HCT116 (cell line): ENCODE measurements around the gene ARMH3. TPM values are rescaled to one million over a fixed set of nuclear protein-coding genes. Genes with fewer than 3 reads are reported as not detected.

Experiments
- ATAC-seq: fragments of 200-7000 bp; cut with Tn5 transposase; 2 replicates; pipeline ENCODE4 v1.9.1; 2020; ENCODE audit warnings: mild to moderate bottlenecking, moderate library complexity
- BruUV-seq: library from RNA; stranded (reverse); fragments of 400-500 nt; replicated peaks from 2 replicates; lab custom pipeline; 2021; lab: Mats Ljungman, UMichigan
- CTCF ChIA-PET: fragments of 300-600 bp; sonication (Branson Sonifier 250); formaldehyde crosslinking; loops from one replicate; lab custom pipeline; 2021; ENCODE audit warnings: antibody characterized with exemption; lab: Charles Lee
- POLR2A ChIA-PET: fragments of 300-600, 350-600 bp; sonication (Branson Sonifier 250); formaldehyde crosslinking; loops from one replicate; lab custom pipeline; 2021; ENCODE audit warnings: antibody characterized with exemption; lab: Charles Lee
- RAD21 ChIA-PET, 2 experiments: fragments of 300-600 bp; sonication (Branson Sonifier 250); formaldehyde crosslinking; loops; one replicate each; lab custom pipeline; 2023; ENCODE audit warnings: low total read pairs in 2 of 2; ENCODE audit not compliant: uncharacterized antibody in 2 of 2, unreplicated experiment in 2 of 2, low non-redundant PET in 1 of 2; lab: Charles Lee
- DNase-seq: peaks from one replicate; pipeline ENCODE4 v3.0.0-alpha.2; 2010; ENCODE audit warnings: low read depth, low spot score
- H2AFZ ChIP-seq: fragments of 200-600 bp; shearing (Covaris generic), sonication (generic); 2 replicates; pipeline ENCODE4 v1.6.1; 2017; ENCODE audit warnings: low read depth, mixed run types, mixed read lengths, antibody characterized with exemption, low read length; ENCODE audit not compliant: poor library complexity, severe bottlenecking
- H3K27ac ChIP-seq: 2 replicates; pipeline ENCODE4 v1.5.1; 2012; ENCODE audit warnings: low read depth, low read length
- H3K27me3 ChIP-seq: fragments of 200-600 bp; sonication (generic); 2 replicates; pipeline ENCODE4 v1.6.1; 2016; ENCODE audit warnings: mixed run types, low read length, mixed read lengths; ENCODE audit not compliant: insufficient read depth
- H3K36me3 ChIP-seq, 2 experiments: fragments of 200-500 bp in 1 of 2; fragments of 200-600 bp in 1 of 2; sonication (Bioruptor generic) in 1 of 2; sonication (generic) in 1 of 2; 2 replicates each; pipeline versions ENCODE4 v1.5.1 to v1.6.1; 2014 to 2016; ENCODE audit warnings: low read length in 2 of 2, inconsistent platforms in 1 of 2, mixed read lengths in 1 of 2, mixed run types in 1 of 2; ENCODE audit not compliant: insufficient read depth in 2 of 2, control insufficient read depth in 1 of 2
- H3K4me1 ChIP-seq, 2 experiments: fragments of 200-600 bp in 1 of 2; sonication (generic) in 1 of 2; 2 replicates each; pipeline versions ENCODE4 v1.5.1 to v1.6.1; 2012 to 2017; ENCODE audit warnings: low read length in 2 of 2, inconsistent platforms in 1 of 2, mild to moderate bottlenecking in 1 of 2, mixed read lengths in 1 of 2, mixed run types in 1 of 2, moderate library complexity in 1 of 2; ENCODE audit not compliant: insufficient read depth in 2 of 2, control insufficient read depth in 1 of 2
- H3K4me2 ChIP-seq: fragments of 200-600 bp; sonication (generic); 2 replicates; pipeline ENCODE4 v1.6.1; 2017; ENCODE audit warnings: mixed run types, low read length, mixed read lengths
- H3K4me3 ChIP-seq, 2 experiments: fragments of 200-600 bp in 1 of 2; sonication (generic) in 1 of 2; replicated peaks in 1 of 2; 2 replicates each; pipeline ENCODE4 v1.5.1; 2011 to 2016; ENCODE audit warnings: low read length in 2 of 2, control low read depth in 1 of 2, low read depth in 1 of 2, mild to moderate bottlenecking in 1 of 2, mixed read lengths in 1 of 2, mixed run types in 1 of 2
- H3K79me2 ChIP-seq: fragments of 200-600 bp; sonication (generic); 2 replicates; pipeline ENCODE4 v1.6.1; 2017; ENCODE audit warnings: mild to moderate bottlenecking, mixed run types, low read length, moderate library complexity, mixed read lengths; ENCODE audit not compliant: insufficient read depth
- H3K9ac ChIP-seq: fragments of 200-600 bp; sonication (generic); 2 replicates; pipeline ENCODE4 v1.6.1; 2016; ENCODE audit warnings: low read length, mixed read lengths
- H3K9me2 ChIP-seq: fragments of 200-600 bp; sonication (generic), shearing (Covaris generic); 2 replicates; pipeline ENCODE4 v1.6.1; 2017; ENCODE audit warnings: mixed run types, mild to moderate bottlenecking, moderate library complexity; ENCODE audit not compliant: insufficient read depth
- H3K9me3 ChIP-seq, 2 experiments: fragments of 200-500 bp in 1 of 2; fragments of 200-600 bp in 1 of 2; sonication (Bioruptor generic) in 1 of 2; sonication (generic) in 1 of 2; 2 replicates each; pipeline ENCODE4 v1.6.1; 2014 to 2017; ENCODE audit warnings: low read length in 2 of 2, mixed read lengths in 2 of 2, inconsistent platforms in 1 of 2, low read depth in 1 of 2, mild to moderate bottlenecking in 1 of 2, mixed run types in 1 of 2, moderate library complexity in 1 of 2; ENCODE audit not compliant: control insufficient read depth in 1 of 2, insufficient read depth in 1 of 2
- H4K20me1 ChIP-seq: fragments of 200-600 bp; sonication (generic), shearing (Covaris generic); 2 replicates; pipeline ENCODE4 v1.6.1; 2017; ENCODE audit warnings: mixed run types, mild to moderate bottlenecking, moderate library complexity; ENCODE audit not compliant: insufficient read depth
- CEBPB ChIP-seq: IDR thresholded peaks from 2 replicates; pipeline ENCODE4 v1.6.1; 2012; ENCODE audit warnings: low read depth
- RAD21 ChIP-seq: IDR thresholded peaks from 2 replicates; pipeline ENCODE4 v1.6.1; 2012; ENCODE audit warnings: low read depth, mild to moderate bottlenecking
- SIN3A ChIP-seq: IDR thresholded peaks from 2 replicates; pipeline ENCODE4 v1.6.1; 2012; ENCODE audit warnings: low read depth
- SRF ChIP-seq: IDR thresholded peaks from 2 replicates; pipeline ENCODE4 v1.6.1; 2012; ENCODE audit warnings: low read depth
- intact Hi-C: fragments of 100-400 bp; cut with micrococcal nuclease; formaldehyde crosslinking; loops from 2 replicates; pipeline ENCODE4 v1.10.0; 2022
- total RNA-seq: library from RNA; stranded (reverse); gene quantifications from one replicate; pipeline ENCODE4 v1.2.1, GENCODE V29; 2021; ENCODE audit not compliant: unreplicated experiment
- TF ChIP-seq, protein P1 (sequence below): IDR thresholded peaks from 2 replicates; pipeline ENCODE4 v1.6.1; 2011; ENCODE audit warnings: mild to moderate bottlenecking, low read length, moderate library complexity; ENCODE audit not compliant: insufficient replicate concordance; ENCODE audit errors: extremely low read depth
- TF ChIP-seq, protein P2 (sequence below): IDR thresholded peaks from 2 replicates; pipeline ENCODE4 v1.6.1; 2012; ENCODE audit warnings: low read depth

ARMH3 gene
- total RNA-seq, 1 experiment from 2014 or later, result 30.4 TPM

DNA sequence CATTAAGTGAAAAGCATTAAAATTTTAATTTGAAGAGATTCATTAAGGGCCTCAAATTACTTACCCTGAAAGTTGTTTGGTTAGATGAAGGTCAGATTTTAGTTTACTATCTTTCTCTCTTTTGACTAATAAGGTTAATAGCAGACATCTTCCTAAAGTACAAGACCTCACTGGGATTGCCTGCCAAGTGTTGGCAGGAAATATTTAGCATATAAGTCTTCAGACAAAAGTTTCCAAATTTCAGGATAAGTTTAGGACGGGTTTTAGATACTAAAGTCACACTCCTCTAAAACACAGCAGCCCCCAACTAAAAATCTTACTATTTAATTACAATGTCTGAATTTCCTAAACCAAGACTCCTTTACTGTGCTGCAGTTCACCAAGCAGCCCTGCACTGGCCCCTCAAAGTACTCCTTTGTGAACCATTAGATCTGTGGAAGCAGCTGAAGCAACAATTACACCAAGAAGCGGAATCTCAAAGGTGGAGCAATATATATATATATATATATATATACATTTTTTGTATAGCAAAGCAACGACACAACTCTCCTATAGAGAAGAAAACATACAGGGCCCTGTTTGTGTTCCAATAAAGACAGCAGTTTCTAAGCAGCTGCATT, 121.2 kb downstream of the ARMH3 start:
- Histone ChIP-seq H2AFZ (no peak overlapping the region), H3K27me3 (no peaks in the 10 kb centered on the region), H3K27ac (no peak overlapping the region), H3K9me2 (no peaks in the 10 kb centered on the region), H3K9ac (no peak overlapping the region), H4K20me1 (no peaks in the 10 kb centered on the region), H3K36me3 (no peaks in the 10 kb centered on the region), H3K9me3 (no peaks in the 10 kb centered on the region), H3K4me3 (no peak overlapping the region), H3K4me1 (peaks cover 25% of the 10 kb centered on the region in 2 experiments), H3K4me2 (no peak overlapping the region), H3K79me2 (no peaks in the 10 kb centered on the region)
- ChIA-PET CTCF (interaction anchor here (1.5 kb wide), 1 partner anchor 94 kb away, joined by 3 read pairs; no protein-coding TSS in a partner anchor), RAD21 (no interaction called here), POLR2A (interaction anchor here (0.7 kb wide), 1 partner anchor 908 kb away, joined by 3 read pairs; no protein-coding TSS in a partner anchor)
- DNase-seq, result no peak
- no TSS peak for BruUV-seq
- intact Hi-C loops, result no loop called here
- TF ChIP-seq SRF, result no peak
- TF ChIP-seq CEBPB, result no peak
- ATAC-seq, result no peak

DNA sequence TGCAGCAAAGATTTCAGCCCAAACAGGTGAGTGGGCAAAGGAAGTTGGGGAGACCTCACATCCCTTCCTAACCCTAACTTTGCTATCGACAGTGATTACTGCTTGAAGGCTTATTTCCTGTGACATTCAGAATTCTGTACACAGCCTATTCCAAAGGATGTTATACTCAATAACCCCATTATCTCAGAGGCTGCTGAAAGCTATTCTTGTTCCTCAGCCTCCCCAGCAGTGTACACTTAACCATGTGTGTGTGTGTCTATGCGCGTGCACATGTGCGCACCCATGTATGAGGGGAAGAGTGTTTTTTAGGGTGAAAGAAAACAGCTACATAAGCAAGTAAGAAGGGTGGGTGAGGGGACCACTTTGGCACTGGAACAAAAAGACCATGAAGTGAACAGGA, 122.0 kb downstream of the ARMH3 start:
- no peaks in the 10 kb centered on the region for H4K20me1 ChIP-seq
- intact Hi-C loops, result no loop called here

More for the DNA sequence above, 122.0 kb downstream of the ARMH3 start:
- Histone ChIP-seq H3K9me2 (no peaks in the 10 kb centered on the region), H3K79me2 (no peaks in the 10 kb centered on the region), H3K27ac (no peak overlapping the region), H3K9me3 (no peaks in the 10 kb centered on the region), H3K9ac (no peak overlapping the region), H3K36me3 (no peaks in the 10 kb centered on the region), H3K4me2 (no peak overlapping the region), H2AFZ (no peak overlapping the region), H3K4me3 (no peak overlapping the region), H3K4me1 (peaks cover 16 to 17% of the 10 kb centered on the region in 2 experiments), H3K27me3 (no peaks in the 10 kb centered on the region)
- TF ChIP-seq, protein P1, sequence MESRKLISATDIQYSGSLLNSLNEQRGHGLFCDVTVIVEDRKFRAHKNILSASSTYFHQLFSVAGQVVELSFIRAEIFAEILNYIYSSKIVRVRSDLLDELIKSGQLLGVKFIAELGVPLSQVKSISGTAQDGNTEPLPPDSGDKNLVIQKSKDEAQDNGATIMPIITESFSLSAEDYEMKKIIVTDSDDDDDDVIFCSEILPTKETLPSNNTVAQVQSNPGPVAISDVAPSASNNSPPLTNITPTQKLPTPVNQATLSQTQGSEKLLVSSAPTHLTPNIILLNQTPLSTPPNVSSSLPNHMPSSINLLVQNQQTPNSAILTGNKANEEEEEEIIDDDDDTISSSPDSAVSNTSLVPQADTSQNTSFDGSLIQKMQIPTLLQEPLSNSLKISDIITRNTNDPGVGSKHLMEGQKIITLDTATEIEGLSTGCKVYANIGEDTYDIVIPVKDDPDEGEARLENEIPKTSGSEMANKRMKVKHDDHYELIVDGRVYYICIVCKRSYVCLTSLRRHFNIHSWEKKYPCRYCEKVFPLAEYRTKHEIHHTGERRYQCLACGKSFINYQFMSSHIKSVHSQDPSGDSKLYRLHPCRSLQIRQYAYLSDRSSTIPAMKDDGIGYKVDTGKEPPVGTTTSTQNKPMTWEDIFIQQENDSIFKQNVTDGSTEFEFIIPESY, result no peak
- TF ChIP-seq SIN3A (no peak), RAD21 (no peak), SRF (no peak)
- TF ChIP-seq, protein P2, sequence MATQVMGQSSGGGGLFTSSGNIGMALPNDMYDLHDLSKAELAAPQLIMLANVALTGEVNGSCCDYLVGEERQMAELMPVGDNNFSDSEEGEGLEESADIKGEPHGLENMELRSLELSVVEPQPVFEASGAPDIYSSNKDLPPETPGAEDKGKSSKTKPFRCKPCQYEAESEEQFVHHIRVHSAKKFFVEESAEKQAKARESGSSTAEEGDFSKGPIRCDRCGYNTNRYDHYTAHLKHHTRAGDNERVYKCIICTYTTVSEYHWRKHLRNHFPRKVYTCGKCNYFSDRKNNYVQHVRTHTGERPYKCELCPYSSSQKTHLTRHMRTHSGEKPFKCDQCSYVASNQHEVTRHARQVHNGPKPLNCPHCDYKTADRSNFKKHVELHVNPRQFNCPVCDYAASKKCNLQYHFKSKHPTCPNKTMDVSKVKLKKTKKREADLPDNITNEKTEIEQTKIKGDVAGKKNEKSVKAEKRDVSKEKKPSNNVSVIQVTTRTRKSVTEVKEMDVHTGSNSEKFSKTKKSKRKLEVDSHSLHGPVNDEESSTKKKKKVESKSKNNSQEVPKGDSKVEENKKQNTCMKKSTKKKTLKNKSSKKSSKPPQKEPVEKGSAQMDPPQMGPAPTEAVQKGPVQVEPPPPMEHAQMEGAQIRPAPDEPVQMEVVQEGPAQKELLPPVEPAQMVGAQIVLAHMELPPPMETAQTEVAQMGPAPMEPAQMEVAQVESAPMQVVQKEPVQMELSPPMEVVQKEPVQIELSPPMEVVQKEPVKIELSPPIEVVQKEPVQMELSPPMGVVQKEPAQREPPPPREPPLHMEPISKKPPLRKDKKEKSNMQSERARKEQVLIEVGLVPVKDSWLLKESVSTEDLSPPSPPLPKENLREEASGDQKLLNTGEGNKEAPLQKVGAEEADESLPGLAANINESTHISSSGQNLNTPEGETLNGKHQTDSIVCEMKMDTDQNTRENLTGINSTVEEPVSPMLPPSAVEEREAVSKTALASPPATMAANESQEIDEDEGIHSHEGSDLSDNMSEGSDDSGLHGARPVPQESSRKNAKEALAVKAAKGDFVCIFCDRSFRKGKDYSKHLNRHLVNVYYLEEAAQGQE, result no peak
- ChIA-PET POLR2A (no interaction called here), CTCF (interaction anchor here (0.7 to 1.5 kb wide), 2 partner anchors 76 to 93 kb away, joined by 3 read pairs; no protein-coding TSS in a partner anchor), RAD21 (no interaction called here)
- ATAC-seq, result no peak
- no peak for DNase-seq
- BruUV-seq, result no TSS peak
